Measurements from ENCODE around the gene SUSD2.

Gene SUSD2

GRCh38 chr22:24162436-24162835 is 18.9 kb upstream of the SUSD2 start:
- CTCF ChIA-PET = no interaction called here
- TF ChIP-seq, protein P1, sequence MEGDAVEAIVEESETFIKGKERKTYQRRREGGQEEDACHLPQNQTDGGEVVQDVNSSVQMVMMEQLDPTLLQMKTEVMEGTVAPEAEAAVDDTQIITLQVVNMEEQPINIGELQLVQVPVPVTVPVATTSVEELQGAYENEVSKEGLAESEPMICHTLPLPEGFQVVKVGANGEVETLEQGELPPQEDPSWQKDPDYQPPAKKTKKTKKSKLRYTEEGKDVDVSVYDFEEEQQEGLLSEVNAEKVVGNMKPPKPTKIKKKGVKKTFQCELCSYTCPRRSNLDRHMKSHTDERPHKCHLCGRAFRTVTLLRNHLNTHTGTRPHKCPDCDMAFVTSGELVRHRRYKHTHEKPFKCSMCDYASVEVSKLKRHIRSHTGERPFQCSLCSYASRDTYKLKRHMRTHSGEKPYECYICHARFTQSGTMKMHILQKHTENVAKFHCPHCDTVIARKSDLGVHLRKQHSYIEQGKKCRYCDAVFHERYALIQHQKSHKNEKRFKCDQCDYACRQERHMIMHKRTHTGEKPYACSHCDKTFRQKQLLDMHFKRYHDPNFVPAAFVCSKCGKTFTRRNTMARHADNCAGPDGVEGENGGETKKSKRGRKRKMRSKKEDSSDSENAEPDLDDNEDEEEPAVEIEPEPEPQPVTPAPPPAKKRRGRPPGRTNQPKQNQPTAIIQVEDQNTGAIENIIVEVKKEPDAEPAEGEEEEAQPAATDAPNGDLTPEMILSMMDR (IDR thresholded peaks at IDR 0.05; ENCODE audit: control extremely low read depth, extremely low read depth, low read depth, missing control alignments) = no peak
- no peak for DNase-seq (ENCODE audit: extremely low spot score)
- POLR2A ChIA-PET = no interaction called here

DNA sequence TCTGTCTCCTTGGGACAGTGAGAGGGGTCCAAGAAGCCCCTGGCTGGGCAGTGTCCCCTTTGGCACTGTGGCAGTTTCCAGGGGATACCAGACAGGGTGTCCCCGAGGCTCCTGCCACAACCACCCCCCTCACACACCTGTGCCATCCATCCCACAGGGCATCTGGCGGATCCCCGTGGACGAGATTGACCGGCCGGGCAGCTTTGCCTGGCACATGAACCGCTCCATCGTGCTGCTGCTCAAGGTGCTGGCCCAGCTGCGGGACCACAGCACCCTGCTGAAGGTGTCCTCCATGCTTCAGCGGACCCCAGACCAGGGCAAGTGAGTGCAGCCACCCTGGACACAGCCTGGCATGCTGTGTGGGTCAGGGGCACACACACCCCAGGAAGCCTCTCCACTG is 17.0 kb upstream of the SUSD2 start:
- TF ChIP-seq, protein P1 (IDR thresholded peaks at IDR 0.05; ENCODE audit: control extremely low read depth, extremely low read depth, low read depth, missing control alignments) = no peak
- CTCF ChIA-PET = interaction anchor here (1.2 to 5.5 kb wide), 3 partner anchors 9 to 69 kb away, joined by 3 to 45 read pairs (median 25); no protein-coding TSS in a partner anchor

DNA sequence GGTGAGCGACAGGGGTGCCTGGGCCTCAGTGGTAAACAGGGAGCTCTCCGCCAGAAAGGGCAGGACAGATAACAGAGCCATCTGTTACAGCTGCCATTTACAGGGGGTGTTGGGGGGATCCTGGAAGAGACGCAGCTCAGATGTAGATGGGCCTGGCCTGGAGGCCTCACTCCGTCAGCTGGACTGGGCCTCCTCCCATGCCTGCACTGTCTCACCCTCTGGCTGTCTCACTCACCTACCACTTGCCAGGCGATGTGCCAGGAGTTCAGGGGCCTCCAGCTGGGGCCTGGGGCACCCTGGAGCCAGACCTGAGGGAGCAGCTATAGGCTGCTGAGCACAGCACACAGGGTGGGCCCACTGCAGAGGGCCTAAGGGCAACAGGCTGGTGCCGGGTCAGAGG is 16.3 kb upstream of the SUSD2 start:
- DNase-seq (ENCODE audit: extremely low spot score) = no peak
- TF ChIP-seq, protein P1 (IDR thresholded peaks at IDR 0.05; ENCODE audit: control extremely low read depth, extremely low read depth, low read depth, missing control alignments) = no peak
- CTCF ChIA-PET = interaction anchor here (0.7 to 5.5 kb wide), 5 partner anchors 9 to 68 kb away, joined by 3 to 45 read pairs (median 4); no protein-coding TSS in a partner anchor
- POLR2A ChIA-PET = interaction anchor here (0.6 to 1.0 kb wide), 2 partner anchors 9 to 67 kb away, joined by 3 read pairs; no protein-coding TSS in a partner anchor

More for the DNA sequence above, 17.0 kb upstream of the SUSD2 start:
- no peak for DNase-seq (ENCODE audit: extremely low spot score)
- POLR2A ChIA-PET = interaction anchor here (1.0 kb wide), 1 partner anchor 8 kb away, joined by 3 read pairs; no protein-coding TSS in a partner anchor

DNA sequence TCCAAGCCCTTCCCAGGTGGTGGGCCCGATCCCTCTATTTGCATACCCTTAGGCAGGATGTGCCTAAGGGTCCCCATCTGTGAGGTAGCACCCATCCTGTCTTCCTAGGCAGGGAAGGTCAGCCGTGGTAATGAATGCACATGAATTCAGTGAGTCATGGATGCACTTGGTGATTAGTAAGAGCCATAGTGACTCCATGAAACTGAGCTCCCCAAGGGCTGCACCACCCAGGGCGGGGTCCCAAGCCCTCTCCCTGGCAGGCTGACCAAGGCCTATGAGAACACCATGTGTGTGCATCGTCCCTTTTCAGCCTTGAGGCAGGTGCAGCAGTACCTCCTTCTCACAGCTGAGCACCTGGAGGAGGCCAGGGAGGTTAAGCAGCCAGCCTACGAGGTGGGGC is 15.6 kb upstream of the SUSD2 start:
- CTCF ChIA-PET = interaction anchor here (1.2 to 5.5 kb wide), 4 partner anchors 10 to 67 kb away, joined by 3 to 45 read pairs (median 14); no protein-coding TSS in a partner anchor
- DNase-seq (ENCODE audit: extremely low spot score) = no peak
- TF ChIP-seq, protein P1 (IDR thresholded peaks at IDR 0.05; ENCODE audit: control extremely low read depth, extremely low read depth, low read depth, missing control alignments) = no peak
- POLR2A ChIA-PET = no interaction called here

GRCh38 chr22:24166811-24167210 is 14.5 kb upstream of the SUSD2 start:
- ChIA-PET CTCF (interaction anchor here (1.0 to 5.5 kb wide), 4 partner anchors 9 to 34 kb away, joined by 3 to 45 read pairs (median 14); no protein-coding TSS in a partner anchor), POLR2A (no interaction called here)
- DNase-seq (ENCODE audit: extremely low spot score) = no peak
- TF ChIP-seq, protein P1 (IDR thresholded peaks at IDR 0.05; ENCODE audit: control extremely low read depth, extremely low read depth, low read depth, missing control alignments) = no peak

DNA sequence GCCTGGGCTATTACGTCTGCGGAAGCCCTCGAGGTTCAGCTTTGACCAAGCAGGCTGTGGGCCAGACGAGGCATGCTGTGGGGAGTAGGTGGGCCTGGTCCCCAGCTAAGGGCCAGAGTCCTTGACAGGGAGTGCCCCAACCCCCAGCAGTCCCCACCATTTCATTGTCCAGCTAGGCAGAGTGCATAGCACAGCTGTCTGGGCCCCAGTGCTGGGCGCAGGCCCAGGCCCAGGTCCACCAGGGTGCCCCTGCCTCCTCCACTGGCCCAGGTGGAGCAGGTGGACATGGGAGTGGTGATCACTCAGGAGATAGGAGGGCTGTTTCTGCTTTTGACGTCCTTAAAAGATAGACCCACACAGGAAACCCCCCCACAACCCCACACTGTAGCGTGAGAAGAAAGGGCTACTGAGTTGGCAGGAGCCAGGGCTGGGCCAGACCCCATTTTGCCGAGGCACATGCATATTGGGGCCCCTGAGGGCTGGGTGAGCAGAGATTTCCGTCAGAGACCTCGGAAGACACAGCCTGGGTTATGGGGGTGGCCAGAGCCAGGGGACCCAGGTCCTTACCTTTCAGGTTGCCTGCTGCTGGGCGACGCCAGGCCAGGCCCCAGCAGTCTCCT is 11.7 kb upstream of the SUSD2 start:
- TF ChIP-seq, protein P1 (IDR thresholded peaks at IDR 0.05; ENCODE audit: control extremely low read depth, extremely low read depth, low read depth, missing control alignments) = no peak
- CTCF ChIA-PET = interaction anchor here (5.5 to 6.8 kb wide), 2 partner anchors 14 kb away, joined by 45 to 82 read pairs; no protein-coding TSS in a partner anchor

More for the DNA sequence above, 11.7 kb upstream of the SUSD2 start:
- POLR2A ChIA-PET = no interaction called here
- DNase-seq (ENCODE audit: extremely low spot score) = no peak
